K562 (cell line): ENCODE results near the gene CHD2. TPM values are rescaled to one million over a fixed set of nuclear protein-coding genes. Genes with fewer than 3 reads are reported as not detected.

Source experiments
- BMI1 ChIP-seq: fragments of 150-350 bp; IDR thresholded peaks from 2 replicates; pipeline ENCODE4 v1.6.1; 2014; ENCODE audit warnings: low read length
- CEBPB ChIP-seq: fragments of 450-650 bp; IDR thresholded peaks from 2 replicates; pipeline ENCODE4 v1.6.1; 2016; ENCODE audit warnings: missing genetic modification characterization, missing compliant biosample characterization
- COPS2 ChIP-seq: fragments of 450-650 bp; conservative IDR thresholded peaks from 2 replicates; pipeline ENCODE4 v1.6.1; 2016; ENCODE audit warnings: mild to moderate bottlenecking, moderate library complexity
- CTBP1 ChIP-seq: fragments of 450-650 bp; IDR thresholded peaks from 2 replicates; pipeline ENCODE4 v1.6.1; 2016; ENCODE audit warnings: borderline replicate concordance
- CTCFL ChIP-seq: IDR thresholded peaks from 2 replicates; pipeline ENCODE4 v1.6.1; 2011; ENCODE audit warnings: borderline replicate concordance, low read depth, mild to moderate bottlenecking, moderate library complexity, low read length; ENCODE audit not compliant: insufficient read depth, poor library complexity, severe bottlenecking
- ELK3 ChIP-seq: fragments of 450-650 bp; formaldehyde crosslinking; IDR thresholded peaks from 2 replicates; pipeline ENCODE4 v1.4.0; 2020; ENCODE audit warnings: mild to moderate bottlenecking
- HMG20B ChIP-seq: fragments of 250-450 bp; sonication (Bioruptor Pico); IDR thresholded peaks from 2 replicates; pipeline ENCODE4 v1.5.0; 2021; ENCODE audit warnings: mild to moderate bottlenecking
- NCOR1 ChIP-seq: fragments of 450-650 bp; IDR thresholded peaks from 2 replicates; pipeline ENCODE4 v1.6.1; 2016; ENCODE audit warnings: mild to moderate bottlenecking, moderate library complexity
- NFYB ChIP-seq: IDR thresholded peaks from 2 replicates; pipeline ENCODE4 v1.6.1; 2011; ENCODE audit warnings: mild to moderate bottlenecking, moderate library complexity; ENCODE audit not compliant: insufficient read length; ENCODE audit errors: extremely low read depth
- POU5F1 ChIP-seq: fragments of 150-350 bp; IDR thresholded peaks from 2 replicates; pipeline ENCODE4 v1.6.1; 2014; ENCODE audit warnings: borderline replicate concordance, low read length, low read depth, mild to moderate bottlenecking; ENCODE audit not compliant: partially characterized antibody
- SIRT6 ChIP-seq: IDR thresholded peaks from one replicate; pipeline ENCODE4 v1.6.1; 2012; ENCODE audit warnings: low read depth, mild to moderate bottlenecking, control low read depth, inconsistent platforms, low read length, moderate library complexity
- SMC3 ChIP-seq: conservative IDR thresholded peaks from 2 replicates; pipeline ENCODE4 v1.6.1; 2011; ENCODE audit warnings: low read depth, low read length, improper control_type of control experiment; ENCODE audit not compliant: insufficient read depth
- SPI1 ChIP-seq: IDR thresholded peaks from 2 replicates; pipeline ENCODE4 v1.6.1; 2011; ENCODE audit warnings: low read depth, low read length, control low read depth, borderline replicate concordance
- TRIM28 ChIP-seq: fragments of 450-650 bp; IDR thresholded peaks from 2 replicates; pipeline ENCODE4 v1.6.1; 2017
- TSC22D4 ChIP-seq: fragments of 450-650 bp; IDR thresholded peaks from 2 replicates; pipeline ENCODE4 v1.6.1; 2016; ENCODE audit warnings: missing genetic modification characterization, missing biosample characterization, control low read depth
- USF2 ChIP-seq: sonication (generic); formaldehyde crosslinking; IDR thresholded peaks from 2 replicates; pipeline ENCODE4 v1.5.0; 2020; ENCODE audit warnings: missing genetic modification reagents
- ZNF121 ChIP-seq: sonication (generic); formaldehyde crosslinking; conservative IDR thresholded peaks from 2 replicates; pipeline ENCODE4 v1.8.0; 2022; ENCODE audit warnings: missing genetic modification reagents
- ZNF41 ChIP-seq: fragments of 250-450 bp; sonication (Bioruptor Pico); conservative IDR thresholded peaks from 2 replicates; pipeline ENCODE4 v1.4.0; 2020; ENCODE audit warnings: mild to moderate bottlenecking
- ZNF507 ChIP-seq: conservative IDR thresholded peaks from 2 replicates; pipeline ENCODE4 v1.6.1; 2017; ENCODE audit warnings: missing genetic modification characterization, missing compliant biosample characterization
- ZNF561 ChIP-seq: fragments of 450-650 bp; formaldehyde crosslinking; conservative IDR thresholded peaks from 2 replicates; pipeline ENCODE4 v1.4.0; 2020; ENCODE audit warnings: mild to moderate bottlenecking, moderate library complexity
- polyA plus RNA-seq, 8 experiments: library from polyadenylated mRNA; depleted of rRNA in 4 of 8; stranded (reverse) in 5 of 8; unstranded in 3 of 8; fragments of >200 nt; fragmentation: Nextera tagmentation in 2 of 8; fragmentation: Illumina TruSeq in 1 of 8; extraction: Ambion mirVana in 2 of 8; extraction: Trizol in 1 of 8; gene quantifications; 2 replicates each; pipeline versions ENCODE4 v1.2.1 to v1.2.3, GENCODE V29; 2011 to 2014; ENCODE audit warnings: inconsistent platforms in 1 of 8, missing spikeins in 1 of 8
- total RNA-seq, 7 experiments: library from RNA; depleted of rRNA in 6 of 7; stranded (reverse); fragments of >200 nt in 6 of 7; fragmentation: Illumina TruSeq in 2 of 7; extraction: Trizol in 2 of 7; gene quantifications; 2 replicates each; pipeline versions ENCODE4 v1.2.1 to v1.2.3, GENCODE V29; 2011 to 2021; ENCODE audit warnings: low replicate concordance in 1 of 7
- TF ChIP-seq, protein P1 (sequence below): fragments of 450-650 bp; IDR thresholded peaks from one replicate; pipeline ENCODE4 v1.6.1; 2018; ENCODE audit warnings: mild to moderate bottlenecking, moderate library complexity; ENCODE audit not compliant: partially characterized antibody
- TF ChIP-seq, protein P2 (sequence below): fragments of 250-450 bp; sonication (Bioruptor Pico); IDR thresholded peaks from 2 replicates; pipeline ENCODE4 v1.5.0; 2021
- TF ChIP-seq, protein P3 (sequence below): fragments of 250-450 bp; sonication (Bioruptor Pico); IDR thresholded peaks from 2 replicates; pipeline ENCODE4 v1.4.0; 2020; ENCODE audit warnings: mild to moderate bottlenecking, moderate library complexity

CHD2 gene
- total and polyA plus RNA-seq, 9 of the 15 experiments (the other 6 are each of a cell fraction or from before 2014, with no cell fraction given): 38.9 to 70.8 (median 56.2) TPM

- TF ChIP-seq CTCFL (no peak), ZNF507 (no peak), COPS2 (no peak), SMC3 (no peak), TSC22D4 (no peak), ZNF41 (CRISPR knock-in tag) (no peak), CEBPB (tag) (no peak), NCOR1 (peak; percentile 61), USF2 (CRISPR knock-in tag) (no peak; the same call in none of the 2 replicates), SPI1 (0 out of 2 replicates have a peak, but pooled peaks have one; percentile 41), ZNF121 (CRISPR knock-in tag) (no peak), POU5F1 (no peak), CTBP1 (peak; percentile 62; the same call in 1 of the 2 replicates), ZNF561 (CRISPR knock-in tag) (no peak), SIRT6 (no peak), BMI1 (no peak), ELK3 (CRISPR knock-in tag) (no peak), HMG20B (CRISPR knock-in tag) (no peak), TRIM28 (no peak), NFYB (no peak)
- TF ChIP-seq, protein P1, sequence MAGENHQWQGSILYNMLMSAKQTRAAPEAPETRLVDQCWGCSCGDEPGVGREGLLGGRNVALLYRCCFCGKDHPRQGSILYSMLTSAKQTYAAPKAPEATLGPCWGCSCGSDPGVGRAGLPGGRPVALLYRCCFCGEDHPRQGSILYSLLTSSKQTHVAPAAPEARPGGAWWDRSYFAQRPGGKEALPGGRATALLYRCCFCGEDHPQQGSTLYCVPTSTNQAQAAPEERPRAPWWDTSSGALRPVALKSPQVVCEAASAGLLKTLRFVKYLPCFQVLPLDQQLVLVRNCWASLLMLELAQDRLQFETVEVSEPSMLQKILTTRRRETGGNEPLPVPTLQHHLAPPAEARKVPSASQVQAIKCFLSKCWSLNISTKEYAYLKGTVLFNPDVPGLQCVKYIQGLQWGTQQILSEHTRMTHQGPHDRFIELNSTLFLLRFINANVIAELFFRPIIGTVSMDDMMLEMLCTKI: no peak
- TF ChIP-seq, protein P2, sequence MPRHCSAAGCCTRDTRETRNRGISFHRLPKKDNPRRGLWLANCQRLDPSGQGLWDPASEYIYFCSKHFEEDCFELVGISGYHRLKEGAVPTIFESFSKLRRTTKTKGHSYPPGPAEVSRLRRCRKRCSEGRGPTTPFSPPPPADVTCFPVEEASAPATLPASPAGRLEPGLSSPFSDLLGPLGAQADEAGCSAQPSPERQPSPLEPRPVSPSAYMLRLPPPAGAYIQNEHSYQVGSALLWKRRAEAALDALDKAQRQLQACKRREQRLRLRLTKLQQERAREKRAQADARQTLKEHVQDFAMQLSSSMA (CRISPR knock-in tag): no peak
- TF ChIP-seq, protein P3, sequence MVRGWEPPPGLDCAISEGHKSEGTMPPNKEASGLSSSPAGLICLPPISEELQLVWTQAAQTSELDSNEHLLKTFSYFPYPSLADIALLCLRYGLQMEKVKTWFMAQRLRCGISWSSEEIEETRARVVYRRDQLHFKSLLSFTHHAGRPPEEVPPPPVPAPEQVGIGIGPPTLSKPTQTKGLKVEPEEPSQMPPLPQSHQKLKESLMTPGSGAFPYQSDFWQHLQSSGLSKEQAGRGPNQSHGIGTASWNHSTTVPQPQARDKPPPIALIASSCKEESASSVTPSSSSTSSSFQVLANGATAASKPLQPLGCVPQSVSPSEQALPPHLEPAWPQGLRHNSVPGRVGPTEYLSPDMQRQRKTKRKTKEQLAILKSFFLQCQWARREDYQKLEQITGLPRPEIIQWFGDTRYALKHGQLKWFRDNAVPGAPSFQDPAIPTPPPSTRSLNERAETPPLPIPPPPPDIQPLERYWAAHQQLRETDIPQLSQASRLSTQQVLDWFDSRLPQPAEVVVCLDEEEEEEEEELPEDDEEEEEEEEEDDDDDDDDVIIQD (CRISPR knock-in tag): no peak
Observed at GRCh38 chr15:92878593-92879053, 21.5 kb upstream of the CHD2 start (continued).
